ES-I3 (cell line): ENCODE results near the gene DPEP2.
"Not testable (repeated sequence)": the region's sequence is repeated elsewhere in the genome, so short reads cannot be mapped to it uniquely, and the experiment has no call there.

ENCODE experiments used
- H3K36me3 ChIP-seq: 2 replicates; pipeline ENCODE4 v1.6.1; 2013; ENCODE audit warnings: mild to moderate bottlenecking, low read length, control low read depth, moderate library complexity; ENCODE audit not compliant: insufficient read depth
- H3K4me1 ChIP-seq: 2 replicates; pipeline ENCODE4 v1.6.1; 2013; ENCODE audit warnings: mild to moderate bottlenecking, control low read depth, low read length; ENCODE audit not compliant: insufficient read depth
- H3K9ac ChIP-seq: 2 replicates; pipeline ENCODE4 v1.6.1; 2013; ENCODE audit warnings: low read depth, mild to moderate bottlenecking, low read length, moderate library complexity
- H3K9me3 ChIP-seq: 2 replicates; pipeline ENCODE4 v1.6.1; 2013; ENCODE audit warnings: mild to moderate bottlenecking, low read length, moderate library complexity; ENCODE audit not compliant: control insufficient read depth, insufficient read depth

DPEP2 gene

GRCh38 chr16:67975321-67976105, 23.8 kb downstream of the DPEP2 start:
- H3K9me3 ChIP-seq, result no peaks in the 10 kb centered on the region
- H3K4me1 ChIP-seq, result no peaks in the 10 kb centered on the region
- H3K36me3 ChIP-seq, result no peaks in the 10 kb centered on the region
- H3K9ac ChIP-seq, result no peak overlapping the region

- not testable (repeated sequence) for H3K9me3 ChIP-seq, H3K9ac ChIP-seq, H3K36me3 ChIP-seq, H3K4me1 ChIP-seq
Measured at GRCh38 chr16:67972285-67972684, 27.0 kb downstream of the DPEP2 start.

GRCh38 chr16:67971111-67971510, 28.2 kb downstream of the DPEP2 start:
- no peak overlapping the region for H3K9ac ChIP-seq
- H3K4me1 ChIP-seq, result peaks cover 10% of the 10 kb centered on the region; the same call in 1 of the 2 replicates
- 0 out of 2 replicates have a peak, but pooled peaks cover under 1% of the 10 kb centered on the region for H3K36me3 ChIP-seq
- no peaks in the 10 kb centered on the region for H3K9me3 ChIP-seq

- no peaks in the 10 kb centered on the region for H3K9me3 ChIP-seq
- H3K9ac ChIP-seq, result peak overlapping the region; percentile 76
- H3K4me1 ChIP-seq, result peaks cover 26% of the 10 kb centered on the region
- H3K36me3 ChIP-seq, result peaks cover 14% of the 10 kb centered on the region
Measured at GRCh38 chr16:67969254-67970039, 29.8 kb downstream of the DPEP2 start.

- Histone ChIP-seq H3K9ac (peak within 1 kb of the TSS; percentile 76), H3K4me1 (peaks cover 31% of the 10 kb centered on the region), H3K9me3 (no peaks in the 10 kb centered on the region), H3K36me3 (peaks cover 14% of the 10 kb centered on the region)
Measured at GRCh38 chr16:67968400-67969253, 30.7 kb downstream of the DPEP2 start, which contains the start of gene SLC12A4. TSS of gene SLC12A4 (minus strand) at chr16:67968637. CDS start at chr16:67968553, 84 bp downstream.

- Histone ChIP-seq H3K36me3 (peaks cover 15% of the 10 kb centered on the region), H3K4me1 (peaks cover 31% of the 10 kb centered on the region), H3K9ac (peak overlapping the region; percentile 76), H3K9me3 (no peaks in the 10 kb centered on the region)
Measured at GRCh38 chr16:67967958-67968399, 31.3 kb downstream of the DPEP2 start.

- peaks cover 31% of the 10 kb centered on the region for H3K4me1 ChIP-seq
Measured at GRCh38 chr16:67967183-67967957, 31.9 kb downstream of the DPEP2 start.

GRCh38 chr16:67966549-67967182, 32.6 kb downstream of the DPEP2 start:
- H3K9ac ChIP-seq, result peak overlapping the region; percentile 76; the same call in 1 of the 2 replicates
- peaks cover 31% of the 10 kb centered on the region for H3K4me1 ChIP-seq
- peaks cover 24% of the 10 kb centered on the region for H3K36me3 ChIP-seq
- H3K9me3 ChIP-seq, result no peaks in the 10 kb centered on the region

More at GRCh38 chr16:67967183-67967957, 31.9 kb downstream of the DPEP2 start:
- Histone ChIP-seq H3K9ac (peak overlapping the region; percentile 76), H3K36me3 (peaks cover 21% of the 10 kb centered on the region), H3K9me3 (no peaks in the 10 kb centered on the region)

- no peaks in the 10 kb centered on the region for H3K9me3 ChIP-seq
- peaks cover 31% of the 10 kb centered on the region for H3K4me1 ChIP-seq
- peak overlapping the region; percentile 76; the same call in 1 of the 2 replicates for H3K9ac ChIP-seq
- H3K36me3 ChIP-seq, result peaks cover 29% of the 10 kb centered on the region
Measured at GRCh38 chr16:67965668-67966548, 33.4 kb downstream of the DPEP2 start.

- Histone ChIP-seq H3K36me3 (peaks cover 33% of the 10 kb centered on the region), H3K9ac (no peak overlapping the region; the same call in 1 of the 2 replicates), H3K4me1 (peaks cover 31% of the 10 kb centered on the region), H3K9me3 (no peaks in the 10 kb centered on the region)
Measured at GRCh38 chr16:67964477-67965131, 34.7 kb downstream of the DPEP2 start.

- peaks cover 31% of the 10 kb centered on the region for H3K4me1 ChIP-seq
- no peaks in the 10 kb centered on the region for H3K9me3 ChIP-seq
- H3K36me3 ChIP-seq, result peaks cover 33% of the 10 kb centered on the region
- H3K9ac ChIP-seq, result peak overlapping the region; percentile 39; the same call in 1 of the 2 replicates
Measured at GRCh38 chr16:67963662-67964321, 35.5 kb downstream of the DPEP2 start.
